PFSK-1 (cell line): ENCODE data around the gene SORL1.

Experiments used
- FOXP2 ChIP-seq: optimal IDR thresholded peaks from 2 replicates; pipeline ENCODE3; 2011; ENCODE audit warnings: borderline replicate concordance, control low read depth, inconsistent platforms; ENCODE audit not compliant: insufficient read depth; ENCODE audit errors: extremely low read length, extremely low read depth
- POLR2AphosphoS5 ChIP-seq: IDR thresholded peaks from 2 replicates; pipeline ENCODE4 v1.6.1; 2012; ENCODE audit warnings: low read depth, mild to moderate bottlenecking, control low read depth, low read length, moderate library complexity
- SIN3A ChIP-seq: IDR thresholded peaks from 2 replicates; pipeline ENCODE4 v1.6.1; 2012; ENCODE audit warnings: mild to moderate bottlenecking, low read length, moderate library complexity, borderline replicate concordance; ENCODE audit not compliant: insufficient read depth
- TAF1 ChIP-seq: IDR thresholded peaks from 2 replicates; pipeline ENCODE4 v1.6.1; 2012; ENCODE audit warnings: low read length, control low read depth, borderline replicate concordance; ENCODE audit not compliant: insufficient read depth
- TF ChIP-seq, protein P1 (sequence below), 2 experiments: IDR thresholded peaks; 2 replicates each; pipeline versions ENCODE4 v1.6.1 to v1.8.0; 2011 to 2012; ENCODE audit warnings: low read depth in 2 of 2, low read length in 2 of 2, control low read depth in 1 of 2, inconsistent platforms in 1 of 2, mild to moderate bottlenecking in 1 of 2, moderate library complexity in 1 of 2; ENCODE audit not compliant: insufficient read depth in 1 of 2

Gene SORL1

GRCh38 chr11:121445071-121445768 is 6.9 kb upstream of the SORL1 start:
- TF ChIP-seq SIN3A, result no peak
- TF ChIP-seq POLR2AphosphoS5, result no peak
- TF ChIP-seq, protein P1, sequence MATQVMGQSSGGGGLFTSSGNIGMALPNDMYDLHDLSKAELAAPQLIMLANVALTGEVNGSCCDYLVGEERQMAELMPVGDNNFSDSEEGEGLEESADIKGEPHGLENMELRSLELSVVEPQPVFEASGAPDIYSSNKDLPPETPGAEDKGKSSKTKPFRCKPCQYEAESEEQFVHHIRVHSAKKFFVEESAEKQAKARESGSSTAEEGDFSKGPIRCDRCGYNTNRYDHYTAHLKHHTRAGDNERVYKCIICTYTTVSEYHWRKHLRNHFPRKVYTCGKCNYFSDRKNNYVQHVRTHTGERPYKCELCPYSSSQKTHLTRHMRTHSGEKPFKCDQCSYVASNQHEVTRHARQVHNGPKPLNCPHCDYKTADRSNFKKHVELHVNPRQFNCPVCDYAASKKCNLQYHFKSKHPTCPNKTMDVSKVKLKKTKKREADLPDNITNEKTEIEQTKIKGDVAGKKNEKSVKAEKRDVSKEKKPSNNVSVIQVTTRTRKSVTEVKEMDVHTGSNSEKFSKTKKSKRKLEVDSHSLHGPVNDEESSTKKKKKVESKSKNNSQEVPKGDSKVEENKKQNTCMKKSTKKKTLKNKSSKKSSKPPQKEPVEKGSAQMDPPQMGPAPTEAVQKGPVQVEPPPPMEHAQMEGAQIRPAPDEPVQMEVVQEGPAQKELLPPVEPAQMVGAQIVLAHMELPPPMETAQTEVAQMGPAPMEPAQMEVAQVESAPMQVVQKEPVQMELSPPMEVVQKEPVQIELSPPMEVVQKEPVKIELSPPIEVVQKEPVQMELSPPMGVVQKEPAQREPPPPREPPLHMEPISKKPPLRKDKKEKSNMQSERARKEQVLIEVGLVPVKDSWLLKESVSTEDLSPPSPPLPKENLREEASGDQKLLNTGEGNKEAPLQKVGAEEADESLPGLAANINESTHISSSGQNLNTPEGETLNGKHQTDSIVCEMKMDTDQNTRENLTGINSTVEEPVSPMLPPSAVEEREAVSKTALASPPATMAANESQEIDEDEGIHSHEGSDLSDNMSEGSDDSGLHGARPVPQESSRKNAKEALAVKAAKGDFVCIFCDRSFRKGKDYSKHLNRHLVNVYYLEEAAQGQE (IDR thresholded peaks at IDR 0.05; ENCODE audit: insufficient read depth in 1 of 2, low read depth in 2 of 2, low read length in 2 of 2), result no peak
- no peak for TF ChIP-seq FOXP2
- no peak for TF ChIP-seq TAF1

GRCh38 chr11:121446752-121447156 is 5.4 kb upstream of the SORL1 start:
- TF ChIP-seq, protein P1 (IDR thresholded peaks at IDR 0.05; ENCODE audit: insufficient read depth in 1 of 2, low read depth in 2 of 2, low read length in 2 of 2), result no peak
- TF ChIP-seq TAF1 (no peak), SIN3A (no peak), POLR2AphosphoS5 (no peak), FOXP2 (no peak)

GRCh38 chr11:121448011-121448410 is 4.1 kb upstream of the SORL1 start:
- TF ChIP-seq, protein P1 (IDR thresholded peaks at IDR 0.05; ENCODE audit: insufficient read depth in 1 of 2, low read depth in 2 of 2, low read length in 2 of 2), result no peak
- no peak for TF ChIP-seq POLR2AphosphoS5
- no peak for TF ChIP-seq FOXP2
- TF ChIP-seq SIN3A, result no peak
- no peak for TF ChIP-seq TAF1

DNA sequence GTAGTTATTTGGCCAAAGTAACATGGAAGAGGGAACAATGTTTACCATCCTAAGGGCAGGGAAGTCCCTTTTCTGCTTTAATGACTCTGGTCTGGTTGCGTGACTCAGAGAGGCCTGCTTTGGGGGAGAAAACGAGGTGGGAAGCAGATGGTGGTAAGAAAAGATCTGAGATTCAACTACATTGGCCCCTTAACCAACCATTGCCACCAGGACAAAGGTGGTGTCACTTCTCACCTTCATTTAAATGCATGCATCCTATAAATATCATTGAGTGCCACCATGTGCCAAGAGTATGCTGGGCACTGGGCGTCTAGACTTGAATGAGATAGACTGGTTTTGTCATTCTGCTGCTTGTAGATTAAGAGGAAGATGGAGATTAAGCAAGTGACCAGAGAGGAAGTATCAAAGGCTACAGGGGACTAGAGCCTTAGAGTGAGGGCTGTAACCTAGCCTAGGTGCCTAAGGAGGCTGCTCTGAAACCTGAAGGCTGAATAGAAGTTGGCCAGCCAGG is 3.6 kb upstream of the SORL1 start:
- TF ChIP-seq, protein P1 (IDR thresholded peaks at IDR 0.05; ENCODE audit: insufficient read depth in 1 of 2, low read depth in 2 of 2, low read length in 2 of 2), result no peak
- TF ChIP-seq FOXP2 (no peak), POLR2AphosphoS5 (no peak), SIN3A (no peak), TAF1 (no peak)
